ENCODE data around the gene PSMD13. TPM values are rescaled to one million over a fixed set of nuclear protein-coding genes. Genes with fewer than 3 reads are reported as not detected.

Gene PSMD13
- total RNA-seq, 1 donor from 2014 or later, result 89.9 TPM

GRCh38 chr11:288478-289397 lies 52.0 kb downstream of the PSMD13 start, which contains the start of gene PGGHG:
Gene PGGHG (plus strand): TSS chr11:289126. CDS start chr11:289817, 691 bp downstream.
- Histone ChIP-seq H3K9me3 (no peaks in the 10 kb centered on the region), H3K4me1 (peaks cover 18% of the 10 kb centered on the region), H3K4me3 (peak within 1 kb of the TSS; percentile 69), H3K27me3 (peaks cover 23% of the 10 kb centered on the region), H3K27ac (peak within 1 kb of the TSS; percentile 55), H3K36me3 (peaks cover under 1% of the 10 kb centered on the region)
- peak; percentile 88 for ATAC-seq
- peak; percentile 91 for DNase-seq
- no peak for TF ChIP-seq CTCF (IDR thresholded peaks at IDR 0.05)
- intact Hi-C loops (cut with DNase I), result no loop called here

GRCh38 chr11:289398-289711 lies 52.6 kb downstream of the PSMD13 start:
- peak overlapping the region; percentile 69 for H3K4me3 ChIP-seq
- peaks cover 18% of the 10 kb centered on the region for H3K4me1 ChIP-seq
- TF ChIP-seq CTCF (IDR thresholded peaks at IDR 0.05), result no peak
- peak overlapping the region; percentile 47 for H3K27ac ChIP-seq
- intact Hi-C loops (cut with DNase I), result no loop called here
- no peaks in the 10 kb centered on the region for H3K9me3 ChIP-seq
- H3K27me3 ChIP-seq, result peaks cover 17% of the 10 kb centered on the region
- no peak for DNase-seq
- no peak for ATAC-seq
- H3K36me3 ChIP-seq, result peaks cover 4% of the 10 kb centered on the region

GRCh38 chr11:289712-290620 lies 53.2 kb downstream of the PSMD13 start:
- intact Hi-C loops (cut with DNase I), result no loop called here
- peak; percentile 64 for DNase-seq
- Histone ChIP-seq H3K27ac (peak overlapping the region; percentile 47), H3K36me3 (peaks cover 4% of the 10 kb centered on the region), H3K27me3 (peaks cover 12% of the 10 kb centered on the region), H3K9me3 (no peaks in the 10 kb centered on the region), H3K4me1 (peaks cover 18% of the 10 kb centered on the region), H3K4me3 (peak overlapping the region; percentile 69)
- TF ChIP-seq CTCF (IDR thresholded peaks at IDR 0.05), result no peak
- ATAC-seq, result no peak

GRCh38 chr11:290621-291231 lies 54.0 kb downstream of the PSMD13 start:
- Histone ChIP-seq H3K36me3 (peaks cover 4% of the 10 kb centered on the region), H3K4me1 (peaks cover 18% of the 10 kb centered on the region), H3K9me3 (no peaks in the 10 kb centered on the region), H3K27me3 (peaks cover 5% of the 10 kb centered on the region), H3K27ac (no peak overlapping the region), H3K4me3 (no peak overlapping the region)
- DNase-seq (peak; percentile 59), ATAC-seq (no peak)
- no peak for TF ChIP-seq CTCF (IDR thresholded peaks at IDR 0.05)
- intact Hi-C loops (cut with DNase I), result no loop called here
